ENCODE results near the gene KDM4B.

DNA sequence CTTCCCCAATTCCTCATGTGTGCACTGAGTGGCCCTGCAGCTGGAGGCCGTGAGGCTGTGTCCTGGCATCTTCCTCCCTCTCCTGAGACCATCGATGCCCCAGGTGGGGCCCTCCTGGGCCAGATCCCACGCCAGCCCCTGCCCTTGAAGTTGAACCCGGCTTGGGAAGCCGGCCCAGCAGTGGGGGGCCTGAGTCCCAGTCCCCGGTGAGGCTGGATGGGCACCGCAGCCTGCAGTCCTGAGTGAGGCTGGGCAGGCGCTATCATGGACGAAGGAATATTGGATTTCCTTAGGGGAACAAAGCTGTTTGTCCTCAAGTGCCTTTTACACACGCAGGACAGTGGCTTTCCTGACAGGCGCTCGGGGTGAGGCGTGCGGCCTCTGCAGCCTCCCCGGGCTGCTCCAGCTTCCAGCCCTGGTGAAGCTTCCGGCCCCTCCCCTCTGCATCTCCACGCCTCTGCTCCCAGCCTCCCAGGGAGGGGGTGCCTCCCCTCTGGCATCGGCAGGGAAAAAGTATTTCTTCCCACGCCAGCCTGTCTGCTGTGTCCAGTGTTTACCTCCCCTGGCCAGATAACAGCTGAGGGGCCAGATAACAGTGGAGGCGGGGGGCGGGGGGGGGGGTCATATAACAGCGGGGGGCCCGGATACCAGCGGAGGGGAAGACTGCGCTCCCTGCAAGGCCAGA lies 159.5 kb downstream of the KDM4B start:
- TF ChIP-seq, protein P1, sequence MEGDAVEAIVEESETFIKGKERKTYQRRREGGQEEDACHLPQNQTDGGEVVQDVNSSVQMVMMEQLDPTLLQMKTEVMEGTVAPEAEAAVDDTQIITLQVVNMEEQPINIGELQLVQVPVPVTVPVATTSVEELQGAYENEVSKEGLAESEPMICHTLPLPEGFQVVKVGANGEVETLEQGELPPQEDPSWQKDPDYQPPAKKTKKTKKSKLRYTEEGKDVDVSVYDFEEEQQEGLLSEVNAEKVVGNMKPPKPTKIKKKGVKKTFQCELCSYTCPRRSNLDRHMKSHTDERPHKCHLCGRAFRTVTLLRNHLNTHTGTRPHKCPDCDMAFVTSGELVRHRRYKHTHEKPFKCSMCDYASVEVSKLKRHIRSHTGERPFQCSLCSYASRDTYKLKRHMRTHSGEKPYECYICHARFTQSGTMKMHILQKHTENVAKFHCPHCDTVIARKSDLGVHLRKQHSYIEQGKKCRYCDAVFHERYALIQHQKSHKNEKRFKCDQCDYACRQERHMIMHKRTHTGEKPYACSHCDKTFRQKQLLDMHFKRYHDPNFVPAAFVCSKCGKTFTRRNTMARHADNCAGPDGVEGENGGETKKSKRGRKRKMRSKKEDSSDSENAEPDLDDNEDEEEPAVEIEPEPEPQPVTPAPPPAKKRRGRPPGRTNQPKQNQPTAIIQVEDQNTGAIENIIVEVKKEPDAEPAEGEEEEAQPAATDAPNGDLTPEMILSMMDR (IDR thresholded peaks at IDR 0.05) = no peak
- no peak for TF ChIP-seq POLR2A (IDR thresholded peaks at IDR 0.05)
